GM13977 (cell line): Measurements from ENCODE around the gene SLC34A3.
"Not testable (repeated sequence)": the region's sequence is repeated elsewhere in the genome, so short reads cannot be mapped to it uniquely, and the experiment has no call there.

ENCODE experiments used
- DNase-seq: peaks from one replicate; pipeline ENCODE4 v3.0.0; 2012; ENCODE audit warnings: low spot score
- in situ Hi-C: fragments of 300-500 bp; cut with MboI; formaldehyde crosslinking; loops from one replicate; pipeline ENCODE4 v1.12.0; 2022; ENCODE audit warnings: low sequenced_read_pairs, low pct_unique_long_range_greater_than_20kb, mixed read lengths, inconsistent platforms; ENCODE audit not compliant: unreplicated experiment
- TF ChIP-seq, protein P1 (sequence below): IDR thresholded peaks from 2 replicates; pipeline ENCODE4 v1.5.1; 2012; ENCODE audit warnings: mild to moderate bottlenecking, control low read depth; ENCODE audit not compliant: insufficient read depth; ENCODE audit errors: extremely low read depth, missing control alignments

Gene SLC34A3

DNA sequence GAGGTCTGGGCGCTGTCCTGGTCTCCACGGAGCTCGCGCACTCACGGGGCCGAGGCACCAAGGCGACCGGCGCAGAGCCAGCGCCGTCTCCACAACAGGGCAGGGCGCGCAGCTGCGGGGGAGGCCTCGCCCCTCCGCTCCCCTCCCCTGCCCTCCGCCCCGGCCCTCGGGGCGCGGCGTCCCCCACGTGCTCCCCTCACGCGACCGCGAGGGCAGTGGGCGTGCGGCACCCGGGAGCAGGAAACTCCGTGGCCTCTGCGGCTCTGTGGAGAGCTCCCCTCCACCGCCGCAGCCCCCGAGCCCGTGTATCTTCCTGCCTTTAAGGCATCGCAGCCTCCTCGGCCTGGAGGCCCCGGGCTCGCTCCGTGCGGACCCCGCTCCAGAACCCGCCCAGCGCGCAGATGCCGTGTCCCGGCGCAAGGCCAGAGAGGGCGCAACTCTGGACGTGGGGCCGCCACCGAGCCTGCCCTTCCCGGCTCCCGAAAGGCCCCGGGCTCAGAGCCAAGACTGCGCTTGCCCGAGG, 9.7 kb downstream of the SLC34A3 start:
- peak; percentile 80 for DNase-seq
- TF ChIP-seq, protein P1, sequence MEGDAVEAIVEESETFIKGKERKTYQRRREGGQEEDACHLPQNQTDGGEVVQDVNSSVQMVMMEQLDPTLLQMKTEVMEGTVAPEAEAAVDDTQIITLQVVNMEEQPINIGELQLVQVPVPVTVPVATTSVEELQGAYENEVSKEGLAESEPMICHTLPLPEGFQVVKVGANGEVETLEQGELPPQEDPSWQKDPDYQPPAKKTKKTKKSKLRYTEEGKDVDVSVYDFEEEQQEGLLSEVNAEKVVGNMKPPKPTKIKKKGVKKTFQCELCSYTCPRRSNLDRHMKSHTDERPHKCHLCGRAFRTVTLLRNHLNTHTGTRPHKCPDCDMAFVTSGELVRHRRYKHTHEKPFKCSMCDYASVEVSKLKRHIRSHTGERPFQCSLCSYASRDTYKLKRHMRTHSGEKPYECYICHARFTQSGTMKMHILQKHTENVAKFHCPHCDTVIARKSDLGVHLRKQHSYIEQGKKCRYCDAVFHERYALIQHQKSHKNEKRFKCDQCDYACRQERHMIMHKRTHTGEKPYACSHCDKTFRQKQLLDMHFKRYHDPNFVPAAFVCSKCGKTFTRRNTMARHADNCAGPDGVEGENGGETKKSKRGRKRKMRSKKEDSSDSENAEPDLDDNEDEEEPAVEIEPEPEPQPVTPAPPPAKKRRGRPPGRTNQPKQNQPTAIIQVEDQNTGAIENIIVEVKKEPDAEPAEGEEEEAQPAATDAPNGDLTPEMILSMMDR, result peak; percentile 36

DNA sequence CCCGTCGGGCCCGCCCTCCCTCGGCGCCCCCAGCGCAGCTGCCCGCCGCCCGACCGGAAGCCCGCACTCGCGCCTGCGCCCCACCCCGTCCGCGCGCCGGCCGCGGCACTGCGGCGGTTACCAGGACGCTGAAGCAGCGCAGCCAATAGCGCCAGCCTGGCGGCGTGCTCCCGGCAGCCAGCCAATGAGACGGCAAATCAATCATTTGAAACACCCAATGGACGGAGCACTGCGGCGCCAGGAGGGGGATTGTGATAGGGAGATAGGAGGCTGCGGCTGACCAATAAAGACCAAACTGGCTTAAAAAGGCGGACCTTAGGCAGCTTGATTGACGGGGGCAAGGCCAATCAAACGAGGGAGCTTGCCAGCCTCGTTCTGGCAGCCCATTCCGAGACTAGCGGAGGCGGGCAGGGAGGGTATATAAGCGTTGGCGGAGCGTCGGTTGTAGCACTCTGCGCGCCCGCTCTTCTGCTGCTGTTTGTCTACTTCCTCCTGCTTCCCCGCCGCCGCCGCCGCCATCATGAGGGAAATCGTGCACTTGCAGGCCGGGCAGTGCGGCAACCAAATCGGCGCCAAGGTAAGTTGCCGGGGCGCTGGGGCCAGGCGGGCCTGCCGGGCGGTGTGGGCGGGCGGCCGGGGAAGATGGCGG, 10.3 kb downstream of the SLC34A3 start, which contains the start of gene TUBB4B:
TUBB4B (plus strand) TSS at position 447 of the 649 bp plus-strand sequence; CDS start at position 521, 74 bp downstream.
- in situ Hi-C loops, result no loop called here
- TF ChIP-seq, protein P1, result no peak

More for the DNA sequence above, 9.7 kb downstream of the SLC34A3 start:
- in situ Hi-C loops, result no loop called here

DNA sequence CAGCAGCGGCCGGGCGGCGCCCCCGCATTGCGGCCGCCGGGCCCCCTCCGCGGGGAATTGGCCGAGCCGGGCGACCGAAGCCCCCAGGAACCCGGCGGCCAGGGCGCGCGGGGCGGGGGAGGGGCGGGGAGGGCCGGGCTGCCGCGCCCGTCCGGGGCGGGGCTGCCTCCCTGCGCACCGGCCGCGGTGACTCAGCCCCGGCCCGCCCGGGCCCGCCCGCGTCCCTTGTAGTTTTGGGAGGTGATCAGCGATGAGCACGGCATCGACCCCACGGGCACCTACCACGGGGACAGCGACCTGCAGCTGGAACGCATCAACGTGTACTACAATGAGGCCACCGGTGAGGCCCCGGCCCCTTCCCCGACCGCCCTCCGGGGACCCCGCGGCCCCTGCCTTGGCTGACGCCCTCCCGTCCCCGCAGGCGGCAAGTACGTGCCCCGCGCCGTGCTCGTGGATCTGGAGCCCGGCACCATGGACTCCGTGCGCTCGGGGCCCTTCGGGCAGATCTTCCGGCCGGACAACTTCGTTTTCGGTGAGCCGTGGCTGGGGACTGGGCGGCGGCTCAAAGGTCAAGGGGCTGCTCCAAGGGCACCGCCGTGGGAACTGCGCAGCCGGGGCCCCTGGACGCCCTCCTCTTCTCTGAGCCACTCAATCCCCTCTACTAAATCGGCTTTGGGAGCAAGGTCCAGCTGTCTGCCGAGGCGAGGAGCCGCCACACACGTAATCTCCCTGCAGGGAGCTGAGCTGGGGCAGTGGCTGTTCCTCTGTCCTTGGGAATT, 11.0 kb downstream of the SLC34A3 start:
- DNase-seq, result peak; percentile 83
- in situ Hi-C loops, result no loop called here
- TF ChIP-seq, protein P1, result no peak

More for the DNA sequence above, 10.3 kb downstream of the SLC34A3 start, which contains the start of gene TUBB4B:
- peak; percentile 100 for DNase-seq

DNA sequence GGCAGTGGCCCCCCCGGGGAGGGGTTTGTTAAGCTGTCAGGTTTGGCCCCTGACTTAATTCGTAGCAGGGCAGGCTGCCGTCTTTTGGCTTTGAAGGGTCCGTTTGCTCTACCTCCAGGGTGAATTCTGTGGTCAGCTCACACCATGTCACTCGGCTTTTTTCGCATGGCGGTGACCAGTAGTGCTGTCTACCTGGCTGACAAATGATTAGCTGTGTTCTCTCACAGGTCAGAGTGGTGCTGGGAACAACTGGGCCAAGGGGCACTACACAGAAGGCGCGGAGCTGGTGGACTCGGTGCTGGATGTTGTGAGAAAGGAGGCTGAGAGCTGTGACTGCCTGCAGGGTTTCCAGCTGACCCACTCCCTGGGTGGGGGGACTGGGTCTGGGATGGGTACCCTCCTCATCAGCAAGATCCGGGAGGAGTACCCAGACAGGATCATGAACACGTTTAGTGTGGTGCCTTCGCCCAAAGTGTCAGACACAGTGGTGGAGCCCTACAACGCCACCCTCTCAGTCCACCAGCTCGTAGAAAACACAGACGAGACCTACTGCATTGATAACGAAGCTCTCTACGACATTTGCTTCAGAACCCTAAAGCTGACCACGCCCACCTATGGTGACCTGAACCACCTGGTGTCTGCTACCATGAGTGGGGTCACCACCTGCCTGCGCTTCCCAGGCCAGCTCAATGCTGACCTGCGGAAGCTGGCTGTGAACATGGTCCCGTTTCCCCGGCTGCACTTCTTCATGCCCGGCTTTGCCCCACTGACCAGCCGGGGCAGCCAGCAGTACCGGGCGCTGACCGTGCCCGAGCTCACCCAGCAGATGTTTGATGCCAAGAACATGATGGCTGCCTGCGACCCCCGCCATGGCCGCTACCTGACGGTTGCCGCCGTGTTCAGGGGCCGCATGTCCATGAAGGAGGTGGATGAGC, 11.8 kb downstream of the SLC34A3 start:
- in situ Hi-C loops, result no loop called here
- TF ChIP-seq, protein P1, result no peak
- DNase-seq, result no peak

DNA sequence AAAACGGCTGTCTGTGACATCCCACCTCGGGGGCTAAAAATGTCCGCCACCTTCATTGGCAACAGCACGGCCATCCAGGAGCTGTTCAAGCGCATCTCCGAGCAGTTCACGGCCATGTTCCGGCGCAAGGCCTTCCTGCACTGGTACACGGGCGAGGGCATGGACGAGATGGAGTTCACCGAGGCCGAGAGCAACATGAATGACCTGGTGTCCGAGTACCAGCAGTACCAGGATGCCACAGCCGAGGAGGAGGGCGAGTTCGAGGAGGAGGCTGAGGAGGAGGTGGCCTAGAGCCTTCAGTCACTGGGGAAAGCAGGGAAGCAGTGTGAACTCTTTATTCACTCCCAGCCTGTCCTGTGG, 12.5 kb downstream of the SLC34A3 start:
- in situ Hi-C loops, result not testable (repeated sequence)

DNA sequence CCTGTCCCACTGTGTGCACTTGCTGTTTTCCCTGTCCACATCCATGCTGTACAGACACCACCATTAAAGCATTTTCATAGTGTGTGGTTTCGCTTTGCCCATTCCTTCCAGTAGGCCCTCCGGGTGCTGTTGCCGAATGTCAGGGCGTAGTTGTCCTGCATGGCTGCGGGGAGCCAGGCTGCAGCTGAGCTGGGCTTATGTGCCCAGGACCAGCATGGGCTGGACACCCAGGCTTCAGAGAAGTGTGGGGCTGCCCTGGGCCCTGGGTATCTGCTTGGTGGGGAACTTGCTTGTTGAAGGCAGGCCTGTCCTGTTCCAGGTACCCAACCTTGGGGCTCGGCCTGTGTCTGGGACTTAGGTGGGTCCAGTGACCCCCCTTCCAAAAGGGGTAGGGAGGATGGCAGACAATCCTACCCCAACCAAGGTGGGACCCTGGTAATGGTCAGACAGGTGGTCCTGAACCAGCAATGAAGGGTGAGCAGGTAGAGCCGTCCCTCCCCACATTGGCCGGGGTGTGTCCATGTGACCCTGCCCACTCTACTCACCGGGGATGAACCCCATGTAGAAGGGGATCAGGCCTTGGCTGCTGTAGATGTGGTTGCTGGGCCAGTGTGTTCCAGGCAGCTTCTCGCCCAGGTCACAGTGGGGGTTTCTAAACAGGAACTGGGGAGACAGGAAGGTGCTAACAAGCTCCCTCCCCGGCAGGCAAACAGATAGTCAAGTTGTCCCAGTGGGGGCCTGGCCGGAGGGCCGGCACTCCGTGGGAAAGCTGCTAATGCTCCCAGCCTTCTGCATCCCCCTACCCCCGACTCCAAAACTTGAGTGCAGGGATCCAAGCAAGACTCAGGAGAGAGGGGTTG, 13.2 kb downstream of the SLC34A3 start:
- in situ Hi-C loops, result no loop called here
- TF ChIP-seq, protein P1, result no peak

More for the DNA sequence above, 12.5 kb downstream of the SLC34A3 start:
- not testable (repeated sequence) for DNase-seq

More for the DNA sequence above, 13.2 kb downstream of the SLC34A3 start:
- no peak for DNase-seq
